PFSK-1 (cell line): ENCODE measurements around the gene FDX1.

Experiments used
- POLR2AphosphoS5 ChIP-seq: IDR thresholded peaks from 2 replicates; pipeline ENCODE4 v1.6.1; 2012; ENCODE audit warnings: low read depth, mild to moderate bottlenecking, control low read depth, low read length, moderate library complexity
- REST ChIP-seq, 2 experiments: IDR thresholded peaks; 2 replicates each; pipeline versions ENCODE4 v1.6.1 to v1.8.0; 2011 to 2012; ENCODE audit warnings: low read depth in 2 of 2, low read length in 2 of 2, control low read depth in 1 of 2, inconsistent platforms in 1 of 2, mild to moderate bottlenecking in 1 of 2, moderate library complexity in 1 of 2; ENCODE audit not compliant: insufficient read depth in 1 of 2

DNA sequence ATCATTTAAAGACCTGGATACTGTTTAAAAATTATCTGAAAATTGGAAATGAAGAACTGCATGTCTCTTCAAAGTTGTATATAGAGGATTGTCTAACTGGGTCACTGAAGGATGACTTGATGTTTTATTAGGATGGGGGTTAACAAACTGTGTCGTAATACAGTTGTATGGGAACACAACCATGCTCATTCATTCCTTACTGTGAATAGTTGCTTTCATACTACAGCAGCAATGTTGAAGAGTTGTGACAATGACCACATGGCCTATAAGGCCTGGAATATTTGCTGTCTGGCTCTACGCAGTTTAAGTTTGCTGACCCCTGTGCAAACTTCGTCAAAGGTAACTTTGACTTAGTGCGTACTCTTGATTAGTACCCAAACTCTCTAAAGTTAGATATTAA is 38.4 kb downstream of the FDX1 start:
- TF ChIP-seq POLR2AphosphoS5 (no peak), REST (IDR thresholded peaks at IDR 0.05; ENCODE audit: insufficient read depth in 1 of 2, low read depth in 2 of 2, low read length in 2 of 2) (no peak)
